Osteocyte (in vitro differentiated cells): ENCODE results near the gene CFAP141. TPM values are rescaled to one million over a fixed set of nuclear protein-coding genes. Genes with fewer than 3 reads are reported as not detected.
A peak's percentile ranks its signal among the peaks of the same experiment; 100 is the strongest.

Experiments used
- DNase-seq: peaks from one replicate; pipeline ENCODE4 v3.0.0; 2021; ENCODE audit warnings: mixed read lengths; ENCODE audit not compliant: unreplicated experiment; ENCODE audit errors: extremely low spot score
- H3K27ac Mint-ChIP-seq: one replicate; pipeline ENCODE4 v1.8.0; 2021; ENCODE audit warnings: mild to moderate bottlenecking, mixed read lengths; ENCODE audit not compliant: unreplicated experiment
- H3K27me3 Mint-ChIP-seq: one replicate; pipeline ENCODE4 v1.8.0; 2021; ENCODE audit warnings: mixed read lengths; ENCODE audit not compliant: unreplicated experiment
- H3K36me3 Mint-ChIP-seq: one replicate; pipeline ENCODE4 v1.8.0; 2021; ENCODE audit warnings: mixed read lengths; ENCODE audit not compliant: unreplicated experiment
- H3K4me1 Mint-ChIP-seq: one replicate; pipeline ENCODE4 v1.8.0; 2021; ENCODE audit warnings: mixed read lengths; ENCODE audit not compliant: unreplicated experiment
- H3K4me3 Mint-ChIP-seq: one replicate; pipeline ENCODE4 v1.8.0; 2021; ENCODE audit warnings: mild to moderate bottlenecking, moderate library complexity, mixed read lengths; ENCODE audit not compliant: unreplicated experiment
- H3K9me3 Mint-ChIP-seq: one replicate; pipeline ENCODE4 v1.8.0; 2021; ENCODE audit warnings: mixed read lengths; ENCODE audit not compliant: unreplicated experiment
- CTCF ChIP-seq: fragments of 200-600 bp; sonication (generic); IDR thresholded peaks from 2 replicates; pipeline ENCODE4 v1.5.0; 2021; ENCODE audit warnings: antibody characterized with exemption, mild to moderate bottlenecking, moderate library complexity
- long read RNA-seq: library from polyadenylated mRNA; unstranded; transcript quantifications from one replicate; pipeline ENCODE4 v2.0.0, GENCODE V29; 2021
- total RNA-seq: library from RNA; stranded (reverse); gene quantifications from 2 replicates; pipeline ENCODE4 v1.2.1, GENCODE V29; 2021

CFAP141 gene
- total RNA-seq: not detected in 2 replicates
- long read RNA-seq: 0 reads

- no peak within 1 kb of the TSS for H3K4me3 Mint-ChIP-seq
- H3K9me3 Mint-ChIP-seq: no peaks in the 10 kb centered on the region
- TF ChIP-seq CTCF: no peak
- no peaks in the 10 kb centered on the region for H3K27me3 Mint-ChIP-seq
- peaks cover 32% of the 10 kb centered on the region for H3K36me3 Mint-ChIP-seq
- H3K4me1 Mint-ChIP-seq: no peaks in the 10 kb centered on the region
- no peak for DNase-seq
- peak within 1 kb of the TSS; percentile 31 for H3K27ac Mint-ChIP-seq
Measured at GRCh38 chr1:154206196-154206595, at the start of gene CFAP141. Gene CFAP141 (minus strand): TSS chr1:154206333. CDS start chr1:154206307, 26 bp downstream.

GRCh38 chr1:154253671-154254070, 47.5 kb upstream of the CFAP141 start:
- no peak for TF ChIP-seq CTCF
- Mint-ChIP-seq H3K36me3 (peaks cover 71% of the 10 kb centered on the region), H3K4me3 (no peak overlapping the region), H3K27ac (no peak overlapping the region), H3K27me3 (no peaks in the 10 kb centered on the region), H3K9me3 (no peaks in the 10 kb centered on the region), H3K4me1 (no peaks in the 10 kb centered on the region)
- no peak for DNase-seq

DNA sequence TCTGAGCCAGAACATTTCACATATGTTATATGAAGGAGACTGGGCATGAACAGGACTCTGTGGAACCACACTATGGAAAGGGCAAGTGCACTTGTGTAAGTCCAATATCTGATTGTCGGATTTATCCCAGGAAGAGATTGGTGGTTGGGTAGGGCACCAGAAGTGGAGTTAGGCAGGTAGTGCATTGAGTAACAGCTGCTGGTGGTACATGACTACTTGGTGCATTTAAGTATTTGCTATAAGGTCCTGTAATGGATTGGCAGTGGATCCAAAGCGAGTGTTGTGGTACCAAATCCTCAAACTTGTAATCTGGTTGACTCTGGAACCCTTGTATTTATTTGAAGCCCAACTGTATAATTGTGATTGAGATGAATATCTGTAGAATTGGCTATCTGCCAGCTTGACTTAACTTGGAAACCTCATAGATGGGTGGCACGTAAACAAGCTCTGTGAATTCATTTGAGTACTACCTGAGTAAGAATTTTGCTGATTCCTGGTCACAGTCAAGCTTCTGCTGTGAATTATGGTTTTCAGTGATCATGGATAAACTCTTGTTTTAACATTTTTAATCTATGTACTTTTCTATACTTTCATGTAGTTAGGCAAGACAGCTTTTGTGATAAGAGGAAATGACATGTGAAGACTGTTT, 35.7 kb upstream of the CFAP141 start:
- Mint-ChIP-seq H3K4me3 (no peak overlapping the region), H3K4me1 (peaks cover 1% of the 10 kb centered on the region), H3K27me3 (no peaks in the 10 kb centered on the region), H3K27ac (no peak overlapping the region), H3K9me3 (no peaks in the 10 kb centered on the region), H3K36me3 (peaks cover 76% of the 10 kb centered on the region)
- no peak for DNase-seq
- no peak for TF ChIP-seq CTCF

DNA sequence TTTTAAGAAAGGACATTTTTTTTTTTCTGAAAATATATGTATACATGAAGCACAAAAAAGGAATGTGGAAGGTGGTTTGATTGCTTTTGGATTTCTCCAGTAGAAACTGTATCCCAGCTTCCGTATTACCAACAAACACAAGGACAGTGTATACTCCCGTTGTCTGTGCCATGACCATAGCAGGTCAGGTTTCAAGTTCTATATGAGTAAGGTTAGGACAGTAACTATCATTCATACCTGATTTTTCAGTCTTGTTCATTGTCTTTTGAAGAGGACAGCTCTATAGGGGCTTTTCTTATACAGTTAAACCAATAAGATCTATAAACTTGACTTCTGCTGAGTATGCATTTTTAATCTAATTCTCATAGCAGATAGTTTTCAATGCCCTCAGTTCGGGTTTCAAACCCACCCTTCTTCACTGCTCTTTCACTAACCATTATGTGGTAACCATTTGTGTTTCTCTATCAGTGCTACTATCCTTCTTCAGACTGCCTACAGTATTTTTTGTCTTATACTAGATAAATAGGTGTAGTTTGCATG, 34.2 kb upstream of the CFAP141 start:
- no peak overlapping the region for H3K27ac Mint-ChIP-seq
- no peak for TF ChIP-seq CTCF
- H3K4me1 Mint-ChIP-seq: peaks cover 1% of the 10 kb centered on the region
- H3K9me3 Mint-ChIP-seq: no peaks in the 10 kb centered on the region
- H3K27me3 Mint-ChIP-seq: no peaks in the 10 kb centered on the region
- no peak overlapping the region for H3K4me3 Mint-ChIP-seq
- DNase-seq: no peak
- peaks cover 77% of the 10 kb centered on the region for H3K36me3 Mint-ChIP-seq

DNA sequence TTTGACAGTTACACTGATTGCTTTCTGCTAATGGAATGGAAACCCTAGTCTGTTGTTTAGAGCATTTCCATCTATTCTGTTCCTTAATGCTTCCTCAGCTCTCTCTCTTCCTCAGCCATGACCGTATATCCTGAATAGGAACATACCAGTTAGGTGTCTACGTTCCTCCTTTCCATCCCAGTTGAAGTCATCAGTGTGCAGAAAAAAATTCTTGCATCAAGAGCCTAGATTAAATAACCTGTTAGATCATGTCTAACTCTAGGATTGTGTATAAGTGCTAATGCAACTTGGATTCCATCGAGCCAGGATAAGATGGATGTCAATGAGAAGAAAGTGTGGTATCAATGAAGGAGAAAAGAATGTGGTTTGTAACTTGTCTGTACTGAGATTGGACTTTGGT, 33.4 kb upstream of the CFAP141 start:
- Mint-ChIP-seq H3K36me3 (peaks cover 77% of the 10 kb centered on the region), H3K9me3 (no peaks in the 10 kb centered on the region), H3K4me1 (peaks cover 1% of the 10 kb centered on the region)

More for the DNA sequence above, 33.4 kb upstream of the CFAP141 start:
- Mint-ChIP-seq H3K4me3 (no peak overlapping the region), H3K27me3 (no peaks in the 10 kb centered on the region), H3K27ac (no peak overlapping the region)
- DNase-seq: no peak
- TF ChIP-seq CTCF: no peak
